Ishikawa (cell line): Measurements from ENCODE around the gene FAM114A2.

Experiments
- CEBPB ChIP-seq: IDR thresholded peaks from 2 replicates; pipeline ENCODE4 v1.6.1; 2012
- CREB1 ChIP-seq: IDR thresholded peaks from 2 replicates; pipeline ENCODE4 v1.6.1; 2012; ENCODE audit warnings: low read depth
- EGR1 ChIP-seq: IDR thresholded peaks from 2 replicates; pipeline ENCODE4 v1.6.1; 2012
- EP300 ChIP-seq: IDR thresholded peaks from 2 replicates; pipeline ENCODE4 v1.6.1; 2012; ENCODE audit warnings: borderline replicate concordance
- FOXM1 ChIP-seq: IDR thresholded peaks from 2 replicates; pipeline ENCODE4 v1.6.1; 2012; ENCODE audit warnings: low read depth, borderline replicate concordance
- MAX ChIP-seq: IDR thresholded peaks from 2 replicates; pipeline ENCODE4 v1.6.1; 2012
- NFIC ChIP-seq: IDR thresholded peaks from 2 replicates; pipeline ENCODE4 v1.6.1; 2012
- RAD21 ChIP-seq: IDR thresholded peaks from 2 replicates; pipeline ENCODE4 v1.6.1; 2012; ENCODE audit warnings: low read depth
- REST ChIP-seq: IDR thresholded peaks from 2 replicates; pipeline ENCODE4 v1.6.1; 2012; ENCODE audit warnings: low read depth, mild to moderate bottlenecking
- TAF1 ChIP-seq: IDR thresholded peaks from 2 replicates; pipeline ENCODE4 v1.6.1; 2012; ENCODE audit warnings: low read depth, mild to moderate bottlenecking
- TCF12 ChIP-seq: IDR thresholded peaks from 2 replicates; pipeline ENCODE4 v1.6.1; 2012; ENCODE audit warnings: low read depth
- TEAD4 ChIP-seq: IDR thresholded peaks from 2 replicates; pipeline ENCODE4 v1.6.1; 2012
- USF1 ChIP-seq: IDR thresholded peaks from 2 replicates; pipeline ENCODE4 v1.6.1; 2012
- YY1 ChIP-seq: IDR thresholded peaks from 2 replicates; pipeline ENCODE4 v1.6.1; 2012; ENCODE audit warnings: low read depth
- ZBTB7A ChIP-seq: IDR thresholded peaks from 2 replicates; pipeline ENCODE4 v1.6.1; 2012; ENCODE audit warnings: low read depth

FAM114A2 gene

GRCh38 chr5:153970496-153970895 is 68.2 kb downstream of the FAM114A2 start:
- no peak for TF ChIP-seq CEBPB
- TF ChIP-seq NFIC = no peak
- TF ChIP-seq ZBTB7A = no peak
- no peak for TF ChIP-seq TCF12
- no peak for TF ChIP-seq EGR1
- TF ChIP-seq CREB1 = no peak

GRCh38 chr5:153969563-153969895 is 69.2 kb downstream of the FAM114A2 start:
- TF ChIP-seq NFIC (no peak), YY1 (no peak), TAF1 (no peak), EP300 (no peak), FOXM1 (no peak), EGR1 (no peak), ZBTB7A (no peak), TCF12 (no peak), RAD21 (no peak), CREB1 (no peak)

GRCh38 chr5:153968761-153969562 is 69.7 kb downstream of the FAM114A2 start:
- TF ChIP-seq MAX (no peak), CEBPB (no peak), TEAD4 (no peak), NFIC (no peak), FOXM1 (no peak), RAD21 (no peak), TAF1 (no peak), YY1 (no peak), EGR1 (no peak), ZBTB7A (no peak), EP300 (no peak), USF1 (no peak), CREB1 (no peak), REST (no peak), TCF12 (no peak)

GRCh38 chr5:153964880-153965645 is 73.6 kb downstream of the FAM114A2 start:
- TF ChIP-seq RAD21 = peak; percentile 93
- TF ChIP-seq CEBPB = no peak

GRCh38 chr5:153964191-153964879 is 74.4 kb downstream of the FAM114A2 start:
- TF ChIP-seq YY1 = no peak
- TF ChIP-seq TCF12 = no peak
- no peak for TF ChIP-seq MAX
- TF ChIP-seq RAD21 = no peak
- no peak for TF ChIP-seq TAF1
- TF ChIP-seq USF1 = no peak
- TF ChIP-seq NFIC = no peak
- no peak for TF ChIP-seq REST
- no peak for TF ChIP-seq ZBTB7A
- no peak for TF ChIP-seq EGR1
